Karpas-422 (cell line): ENCODE measurements around the gene SMIM10L2A. TPM values are rescaled to one million over a fixed set of nuclear protein-coding genes. Genes with fewer than 3 reads are reported as not detected.

ENCODE experiments used
- DNase-seq: peaks from one replicate; pipeline ENCODE4 v3.0.0-alpha.2; 2015
- H2AFZ ChIP-seq: fragments of 200-600 bp; sonication (generic); 2 replicates; pipeline ENCODE4 v1.6.1; 2014; ENCODE audit warnings: antibody characterized with exemption, low read length, mixed read lengths
- H3K27ac ChIP-seq: fragments of 200-600 bp; sonication (generic); 2 replicates; pipeline ENCODE4 v1.5.1; 2014; ENCODE audit warnings: mild to moderate bottlenecking, low read length, moderate library complexity
- H3K27me3 ChIP-seq: fragments of 200-600 bp; sonication (generic); 2 replicates; pipeline ENCODE4 v1.6.1; 2014; ENCODE audit warnings: low read length, mixed read lengths
- H3K36me3 ChIP-seq: fragments of 200-600 bp; sonication (generic); 2 replicates; pipeline ENCODE4 v1.6.1; 2014; ENCODE audit warnings: low read length, mixed read lengths; ENCODE audit not compliant: insufficient read depth
- H3K4me1 ChIP-seq: fragments of 200-600 bp; sonication (generic); 2 replicates; pipeline ENCODE4 v1.6.1; 2014; ENCODE audit warnings: mild to moderate bottlenecking, low read length, mixed read lengths
- H3K4me2 ChIP-seq: fragments of 200-600 bp; sonication (generic); 2 replicates; pipeline ENCODE4 v1.6.1; 2014; ENCODE audit warnings: low read length, low read depth, mild to moderate bottlenecking; ENCODE audit not compliant: poor library complexity, severe bottlenecking
- H3K4me3 ChIP-seq: fragments of 200-600 bp; sonication (generic); 2 replicates; pipeline ENCODE4 v1.5.1; 2014; ENCODE audit warnings: mild to moderate bottlenecking, antibody characterized with exemption, low read length, mixed read lengths
- H3K79me2 ChIP-seq: fragments of 200-600 bp; sonication (generic); 2 replicates; pipeline ENCODE4 v1.6.1; 2014; ENCODE audit warnings: mild to moderate bottlenecking, low read length, mixed read lengths
- H3K9ac ChIP-seq: fragments of 200-600 bp; sonication (generic); 2 replicates; pipeline ENCODE4 v1.6.0; 2014; ENCODE audit warnings: low read length
- H3K9me2 ChIP-seq: fragments of 200-600 bp; sonication (generic), shearing (Covaris generic); replicated peaks from 2 replicates; pipeline ENCODE4 v1.6.0; 2014; ENCODE audit warnings: mild to moderate bottlenecking, low read length, moderate library complexity; ENCODE audit not compliant: insufficient read depth
- H3K9me3 ChIP-seq: fragments of 300-700, 200-600 bp; sonication (generic); 2 replicates; pipeline ENCODE4 v1.6.1; 2014; ENCODE audit warnings: low read length, mixed read lengths
- H4K20me1 ChIP-seq: fragments of 200-600 bp; sonication (generic); 2 replicates; pipeline ENCODE4 v1.6.1; 2014; ENCODE audit warnings: mild to moderate bottlenecking, antibody characterized with exemption, low read length, low read depth; ENCODE audit not compliant: insufficient read depth
- total RNA-seq: library from RNA; depleted of rRNA; stranded (reverse); fragments of >200 nt; shearing (Covaris generic); gene quantifications from 2 replicates; pipeline ENCODE4 v1.2.3, GENCODE V29; 2014; ENCODE audit warnings: low replicate concordance

The SMIM10L2A gene
- total RNA-seq, 1 experiment from 2014 or later: 0.11 TPM

- Histone ChIP-seq H2AFZ (no peak overlapping the region), H3K9ac (no peak overlapping the region), H3K36me3 (no peaks in the 10 kb centered on the region), H3K27ac (no peak overlapping the region), H3K4me1 (no peaks in the 10 kb centered on the region), H3K27me3 (no peaks in the 10 kb centered on the region), H3K4me3 (no peak overlapping the region), H3K4me2 (no peak overlapping the region), H4K20me1 (no peaks in the 10 kb centered on the region), H3K79me2 (no peaks in the 10 kb centered on the region), H3K9me3 (no peaks in the 10 kb centered on the region), H3K9me2 (no peaks in the 10 kb centered on the region)
- DNase-seq: no peak
Observed at GRCh38 chrX:135435139-135435922, 13.6 kb downstream of the SMIM10L2A start.

- no peak overlapping the region for H3K9ac ChIP-seq
- H3K4me1 ChIP-seq: no peaks in the 10 kb centered on the region
- no peak overlapping the region for H2AFZ ChIP-seq
- H4K20me1 ChIP-seq: no peaks in the 10 kb centered on the region
- no peaks in the 10 kb centered on the region for H3K9me2 ChIP-seq
- no peak overlapping the region for H3K4me3 ChIP-seq
- H3K36me3 ChIP-seq: no peaks in the 10 kb centered on the region
- H3K27ac ChIP-seq: no peak overlapping the region
- DNase-seq: no peak
- H3K27me3 ChIP-seq: no peaks in the 10 kb centered on the region
- no peaks in the 10 kb centered on the region for H3K9me3 ChIP-seq
- H3K4me2 ChIP-seq: no peak overlapping the region
- H3K79me2 ChIP-seq: no peaks in the 10 kb centered on the region
Observed at GRCh38 chrX:135435933-135436332, 14.2 kb downstream of the SMIM10L2A start.

GRCh38 chrX:135436456-135436855, 14.7 kb downstream of the SMIM10L2A start:
- H3K9me2 ChIP-seq: no peaks in the 10 kb centered on the region
- H3K9ac ChIP-seq: no peak overlapping the region
- H3K79me2 ChIP-seq: no peaks in the 10 kb centered on the region
- H3K4me2 ChIP-seq: no peak overlapping the region
- H4K20me1 ChIP-seq: no peaks in the 10 kb centered on the region
- H3K36me3 ChIP-seq: no peaks in the 10 kb centered on the region
- no peak overlapping the region for H2AFZ ChIP-seq
- no peaks in the 10 kb centered on the region for H3K9me3 ChIP-seq
- H3K27me3 ChIP-seq: no peaks in the 10 kb centered on the region
- no peak for DNase-seq
- H3K27ac ChIP-seq: no peak overlapping the region
- H3K4me1 ChIP-seq: no peaks in the 10 kb centered on the region
- no peak overlapping the region for H3K4me3 ChIP-seq

GRCh38 chrX:135436966-135437866, 15.5 kb downstream of the SMIM10L2A start:
- no peak for DNase-seq
- H3K36me3 ChIP-seq: no peaks in the 10 kb centered on the region
- H3K9me3 ChIP-seq: no peaks in the 10 kb centered on the region
- no peaks in the 10 kb centered on the region for H4K20me1 ChIP-seq
- no peaks in the 10 kb centered on the region for H3K27me3 ChIP-seq
- no peaks in the 10 kb centered on the region for H3K9me2 ChIP-seq
- H3K4me2 ChIP-seq: no peak overlapping the region
- H3K79me2 ChIP-seq: no peaks in the 10 kb centered on the region
- no peak overlapping the region for H3K9ac ChIP-seq
- no peaks in the 10 kb centered on the region for H3K4me1 ChIP-seq
- H2AFZ ChIP-seq: no peak overlapping the region
- no peak overlapping the region for H3K4me3 ChIP-seq
- H3K27ac ChIP-seq: no peak overlapping the region

GRCh38 chrX:135437867-135438733, 16.4 kb downstream of the SMIM10L2A start:
- H3K9ac ChIP-seq: no peak overlapping the region
- no peaks in the 10 kb centered on the region for H4K20me1 ChIP-seq
- H3K36me3 ChIP-seq: no peaks in the 10 kb centered on the region
- H3K79me2 ChIP-seq: no peaks in the 10 kb centered on the region
- no peak overlapping the region for H3K4me3 ChIP-seq
- no peaks in the 10 kb centered on the region for H3K4me1 ChIP-seq
- H3K9me3 ChIP-seq: no peaks in the 10 kb centered on the region
- DNase-seq: peak; percentile 77
- no peaks in the 10 kb centered on the region for H3K27me3 ChIP-seq
- H3K27ac ChIP-seq: no peak overlapping the region
- H3K9me2 ChIP-seq: no peaks in the 10 kb centered on the region
- H3K4me2 ChIP-seq: no peak overlapping the region
- H2AFZ ChIP-seq: no peak overlapping the region

- Histone ChIP-seq H3K4me2 (no peak overlapping the region), H3K9me2 (no peaks in the 10 kb centered on the region), H3K9ac (no peak overlapping the region), H2AFZ (no peak overlapping the region), H3K36me3 (no peaks in the 10 kb centered on the region), H3K27me3 (no peaks in the 10 kb centered on the region), H3K4me1 (no peaks in the 10 kb centered on the region), H3K4me3 (no peak overlapping the region), H3K79me2 (no peaks in the 10 kb centered on the region), H3K9me3 (no peaks in the 10 kb centered on the region), H4K20me1 (no peaks in the 10 kb centered on the region), H3K27ac (no peak overlapping the region)
- DNase-seq: no peak
Observed at GRCh38 chrX:135438734-135439043, 16.9 kb downstream of the SMIM10L2A start.

GRCh38 chrX:135449637-135450550, 28.1 kb downstream of the SMIM10L2A start:
- Histone ChIP-seq H3K9me2 (no peaks in the 10 kb centered on the region), H4K20me1 (no peaks in the 10 kb centered on the region)

More at GRCh38 chrX:135449637-135450550, 28.1 kb downstream of the SMIM10L2A start:
- no peaks in the 10 kb centered on the region for H3K4me1 ChIP-seq
- H3K4me3 ChIP-seq: no peak overlapping the region
- H3K27ac ChIP-seq: no peak overlapping the region
- H3K4me2 ChIP-seq: no peak overlapping the region
- no peaks in the 10 kb centered on the region for H3K9me3 ChIP-seq
- no peak for DNase-seq
- H3K27me3 ChIP-seq: no peaks in the 10 kb centered on the region
- no peak overlapping the region for H2AFZ ChIP-seq
- H3K79me2 ChIP-seq: no peaks in the 10 kb centered on the region
- H3K9ac ChIP-seq: no peak overlapping the region
- H3K36me3 ChIP-seq: no peaks in the 10 kb centered on the region
